ENCODE data around the gene VAV3. TPM values are rescaled to one million over a fixed set of nuclear protein-coding genes. Genes with fewer than 3 reads are reported as not detected.
"Not testable (repeated sequence)": the region's sequence is repeated elsewhere in the genome, so short reads cannot be mapped to it uniquely, and the experiment has no call there.

The VAV3 gene
- total RNA-seq, 1 donor from 2014 or later = 0.64 TPM

GRCh38 chr1:107727866-107728265 lies 237.1 kb downstream of the VAV3 start:
- Histone ChIP-seq H3K4me1 (no peaks in the 10 kb centered on the region), H3K27me3 (no peaks in the 10 kb centered on the region), H3K4me3 (no peak overlapping the region), H3K27ac (no peak overlapping the region), H3K36me3 (no peaks in the 10 kb centered on the region), H3K9me3 (no peaks in the 10 kb centered on the region)
- no peak for TF ChIP-seq CTCF (IDR thresholded peaks at IDR 0.05)
- intact Hi-C loops (cut with DNase I) = no loop called here
- no peak for DNase-seq (ENCODE audit: low spot score in 2 of 2)

- no peaks in the 10 kb centered on the region for H3K4me1 ChIP-seq
- H3K4me3 ChIP-seq = no peak overlapping the region
- no peaks in the 10 kb centered on the region for H3K36me3 ChIP-seq
- TF ChIP-seq CTCF (IDR thresholded peaks at IDR 0.05) = no peak
- intact Hi-C loops (cut with DNase I) = no loop called here
- no peak for DNase-seq (ENCODE audit: low spot score in 2 of 2)
- no peaks in the 10 kb centered on the region for H3K9me3 ChIP-seq
- no peaks in the 10 kb centered on the region for H3K27me3 ChIP-seq
- no peak overlapping the region for H3K27ac ChIP-seq
These were observed 238.1 kb downstream of the VAV3 start for GRCh38 chr1:107726860-107727259.

DNA sequence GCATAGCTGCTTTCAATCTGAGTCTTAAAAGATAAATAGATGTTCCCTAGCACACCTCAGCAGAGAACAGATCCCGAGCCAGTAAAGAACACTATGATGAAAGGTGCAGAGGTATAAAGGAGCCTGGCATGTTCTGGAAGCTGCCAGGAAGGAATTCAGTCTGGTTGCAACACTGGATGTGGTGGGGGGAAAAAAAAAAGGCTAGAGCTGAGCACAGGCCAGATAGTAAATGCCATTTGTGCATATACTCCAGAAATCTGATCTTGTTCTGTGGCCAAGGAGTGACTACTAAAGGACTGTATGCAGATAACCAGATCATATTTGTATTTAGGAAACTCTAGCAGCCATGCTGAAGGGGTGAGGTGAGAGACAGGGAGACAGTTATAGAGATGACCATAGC lies 240.3 kb downstream of the VAV3 start:
- Histone ChIP-seq H3K36me3 (no peaks in the 10 kb centered on the region), H3K4me3 (no peak overlapping the region), H3K9me3 (no peaks in the 10 kb centered on the region), H3K27ac (no peak overlapping the region), H3K27me3 (no peaks in the 10 kb centered on the region), H3K4me1 (no peaks in the 10 kb centered on the region)
- intact Hi-C loops (cut with DNase I) = no loop called here
- no peak for TF ChIP-seq CTCF (IDR thresholded peaks at IDR 0.05)
- DNase-seq (ENCODE audit: low spot score in 2 of 2) = no peak

DNA sequence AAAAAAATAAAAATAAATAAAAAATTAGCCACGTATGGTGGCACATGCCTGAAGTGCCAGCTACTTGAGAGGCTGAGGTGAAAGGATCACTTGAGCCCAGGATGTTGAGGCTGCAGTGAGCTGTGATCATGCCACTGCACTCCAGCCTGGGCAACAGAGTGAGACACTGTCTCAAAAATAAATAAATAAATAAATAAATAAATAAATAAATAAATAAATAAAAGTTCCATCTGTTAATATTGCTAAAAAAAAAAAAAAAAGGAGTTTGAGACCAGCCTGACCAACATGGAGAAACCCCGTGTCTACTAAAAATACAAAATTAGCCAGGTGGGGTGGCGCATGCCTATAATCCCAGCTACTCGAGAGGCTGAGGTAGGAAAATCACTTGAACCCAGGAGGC lies 244.8 kb downstream of the VAV3 start:
- not testable (repeated sequence) for DNase-seq (ENCODE audit: low spot score in 2 of 2)

DNA sequence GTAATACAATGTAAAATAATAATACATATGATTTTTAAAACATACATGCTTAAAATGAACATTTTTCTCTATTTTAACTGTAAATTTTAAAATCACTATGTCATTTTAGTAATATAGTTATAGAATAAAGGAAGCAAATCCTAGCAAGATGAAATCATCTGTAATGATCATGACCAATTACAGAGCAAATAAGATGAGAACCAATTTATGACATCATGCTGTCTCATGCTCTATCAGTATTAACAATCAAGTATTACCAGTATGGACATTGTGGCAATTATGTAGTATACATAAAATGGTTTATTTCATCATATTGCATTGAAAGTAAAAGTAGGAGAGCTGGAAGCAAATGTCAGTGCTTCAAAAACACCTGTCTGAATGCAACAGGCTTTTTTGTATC lies 255.0 kb downstream of the VAV3 start:
- Histone ChIP-seq H3K4me3 (no peak overlapping the region), H3K27me3 (no peaks in the 10 kb centered on the region), H3K4me1 (no peaks in the 10 kb centered on the region), H3K9me3 (no peaks in the 10 kb centered on the region), H3K27ac (no peak overlapping the region), H3K36me3 (no peaks in the 10 kb centered on the region)
- intact Hi-C loops (cut with DNase I) = no loop called here
- no peak for TF ChIP-seq CTCF (IDR thresholded peaks at IDR 0.05)
- no peak for DNase-seq (ENCODE audit: low spot score in 2 of 2)

More for the DNA sequence above, 244.8 kb downstream of the VAV3 start:
- H3K36me3 ChIP-seq; H3K27ac ChIP-seq; H3K4me3 ChIP-seq; intact Hi-C loops (cut with DNase I); H3K27me3 ChIP-seq; H3K9me3 ChIP-seq; H3K4me1 ChIP-seq: not testable (repeated sequence)

- TF ChIP-seq CTCF (IDR thresholded peaks at IDR 0.05) = no peak
- no peak for DNase-seq (ENCODE audit: low spot score in 2 of 2)
- Histone ChIP-seq H3K27ac (no peak overlapping the region), H3K27me3 (no peaks in the 10 kb centered on the region), H3K9me3 (no peaks in the 10 kb centered on the region), H3K4me3 (no peak overlapping the region), H3K4me1 (no peaks in the 10 kb centered on the region), H3K36me3 (no peaks in the 10 kb centered on the region)
- intact Hi-C loops (cut with DNase I) = no loop called here
These were observed 257.9 kb downstream of the VAV3 start for GRCh38 chr1:107707111-107707510.

Data from ascending aorta (tissue), 2 donors.